ENCODE results near the gene C16orf92. TPM values are rescaled to one million over a fixed set of nuclear protein-coding genes. Genes with fewer than 3 reads are reported as not detected.

The C16orf92 gene
- total and polyA plus RNA-seq, 2 of the 13 experiments (the other 11 are each of a cell fraction or from before 2014, with no cell fraction given), result not detected

- TF ChIP-seq STAG1 (CRISPR knock-in tag; IDR thresholded peaks at IDR 0.05) (no peak), ZNF253 (CRISPR knock-in tag; IDR thresholded peaks at IDR 0.05; ENCODE audit: borderline replicate concordance) (0 out of 2 replicates have a peak, but pooled peaks have one; percentile 15), MZF1 (CRISPR knock-in tag; IDR thresholded peaks at IDR 0.05; ENCODE audit: borderline replicate concordance) (no peak), SETDB1 (CRISPR knock-in tag; IDR thresholded peaks at IDR 0.05; ENCODE audit: borderline replicate concordance) (no peak), HIVEP1 (CRISPR knock-in tag; IDR thresholded peaks at IDR 0.05) (peak; percentile 83), EEA1 (CRISPR knock-in tag; IDR thresholded peaks at IDR 0.05; ENCODE audit: borderline replicate concordance) (no peak; the same call in 1 of the 2 replicates), HOMEZ (CRISPR knock-in tag; IDR thresholded peaks at IDR 0.05; ENCODE audit: low read depth) (no peak; the same call in 1 of the 2 replicates), ZNF713 (CRISPR knock-in tag; IDR thresholded peaks at IDR 0.05) (no peak), ZNF558 (CRISPR knock-in tag; IDR thresholded peaks at IDR 0.05; ENCODE audit: borderline replicate concordance) (peak; percentile 97), U2AF1 (optimal IDR thresholded peaks at IDR 0.05; ENCODE audit: low read depth, low read length) (peak; percentile 95), ZNF33B (CRISPR knock-in tag; IDR thresholded peaks at IDR 0.05) (0 out of 2 replicates have a peak, but pooled peaks have one; percentile 23), ZNF430 (CRISPR knock-in tag; IDR thresholded peaks at IDR 0.05) (no peak; the same call in 1 of the 2 replicates), NR3C1 (CRISPR knock-in tag; IDR thresholded peaks at IDR 0.05) (0 out of 2 replicates have a peak, but pooled peaks have one; percentile 6), NFE2L1 (CRISPR knock-in tag; IDR thresholded peaks at IDR 0.05; ENCODE audit: borderline replicate concordance) (peak; percentile 78; the same call in 1 of the 2 replicates), ZNF124 (CRISPR knock-in tag; IDR thresholded peaks at IDR 0.05) (no peak), POLR2AphosphoS2 (IDR thresholded peaks at IDR 0.05; ENCODE audit: low read depth, low read length) (peak; percentile 14; the same call in 1 of the 2 replicates), ZNF292 (CRISPR knock-in tag; IDR thresholded peaks at IDR 0.05; ENCODE audit: borderline replicate concordance, low read depth) (no peak), FOXA1 (IDR thresholded peaks at IDR 0.05) (no peak), FOXA1 (CRISPR knock-in tag; IDR thresholded peaks at IDR 0.05) (no peak), FOXK2 (IDR thresholded peaks at IDR 0.05) (no peak), ZSCAN20 (CRISPR knock-in tag; IDR thresholded peaks at IDR 0.05; ENCODE audit: borderline replicate concordance) (peak; percentile 91; the same call in 1 of the 2 replicates), FOXM1 (CRISPR knock-in tag; IDR thresholded peaks at IDR 0.05) (0 out of 2 replicates have a peak, but pooled peaks have one; percentile 23), CCDC6 (CRISPR knock-in tag; IDR thresholded peaks at IDR 0.05) (no peak), ZNF552 (CRISPR knock-in tag; IDR thresholded peaks at IDR 0.05; ENCODE audit: borderline replicate concordance) (0 out of 2 replicates have a peak, but pooled peaks have one; percentile 15)
- TF ChIP-seq, protein P1, sequence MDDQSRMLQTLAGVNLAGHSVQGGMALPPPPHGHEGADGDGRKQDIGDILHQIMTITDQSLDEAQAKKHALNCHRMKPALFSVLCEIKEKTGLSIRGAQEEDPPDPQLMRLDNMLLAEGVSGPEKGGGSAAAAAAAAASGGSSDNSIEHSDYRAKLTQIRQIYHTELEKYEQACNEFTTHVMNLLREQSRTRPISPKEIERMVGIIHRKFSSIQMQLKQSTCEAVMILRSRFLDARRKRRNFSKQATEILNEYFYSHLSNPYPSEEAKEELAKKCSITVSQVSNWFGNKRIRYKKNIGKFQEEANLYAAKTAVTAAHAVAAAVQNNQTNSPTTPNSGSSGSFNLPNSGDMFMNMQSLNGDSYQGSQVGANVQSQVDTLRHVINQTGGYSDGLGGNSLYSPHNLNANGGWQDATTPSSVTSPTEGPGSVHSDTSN (CRISPR knock-in tag; IDR thresholded peaks at IDR 0.05; ENCODE audit: borderline replicate concordance), result peak; percentile 87; the same call in 1 of the 2 replicates
- TF ChIP-seq, protein P2, sequence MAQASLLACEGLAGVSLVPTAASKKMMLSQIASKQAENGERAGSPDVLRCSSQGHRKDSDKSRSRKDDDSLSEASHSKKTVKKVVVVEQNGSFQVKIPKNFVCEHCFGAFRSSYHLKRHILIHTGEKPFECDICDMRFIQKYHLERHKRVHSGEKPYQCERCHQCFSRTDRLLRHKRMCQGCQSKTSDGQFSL (CRISPR knock-in tag; IDR thresholded peaks at IDR 0.05), result peak; percentile 35; the same call in 1 of the 2 replicates
- TF ChIP-seq, protein P3, sequence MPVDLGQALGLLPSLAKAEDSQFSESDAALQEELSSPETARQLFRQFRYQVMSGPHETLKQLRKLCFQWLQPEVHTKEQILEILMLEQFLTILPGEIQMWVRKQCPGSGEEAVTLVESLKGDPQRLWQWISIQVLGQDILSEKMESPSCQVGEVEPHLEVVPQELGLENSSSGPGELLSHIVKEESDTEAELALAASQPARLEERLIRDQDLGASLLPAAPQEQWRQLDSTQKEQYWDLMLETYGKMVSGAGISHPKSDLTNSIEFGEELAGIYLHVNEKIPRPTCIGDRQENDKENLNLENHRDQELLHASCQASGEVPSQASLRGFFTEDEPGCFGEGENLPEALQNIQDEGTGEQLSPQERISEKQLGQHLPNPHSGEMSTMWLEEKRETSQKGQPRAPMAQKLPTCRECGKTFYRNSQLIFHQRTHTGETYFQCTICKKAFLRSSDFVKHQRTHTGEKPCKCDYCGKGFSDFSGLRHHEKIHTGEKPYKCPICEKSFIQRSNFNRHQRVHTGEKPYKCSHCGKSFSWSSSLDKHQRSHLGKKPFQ (CRISPR knock-in tag; IDR thresholded peaks at IDR 0.05; ENCODE audit: insufficient replicate concordance), result no peak
These were observed 27.6 kb upstream of the C16orf92 start, which contains the start of gene HIRIP3 (continued) for GRCh38 chr16:29995324-29995910.
